OCI-LY3 (cell line): ENCODE results near the gene BMAL1.

Source experiments
- H2AFZ ChIP-seq: fragments of 200-600, 300-600 bp; shearing (Covaris generic); 2 replicates; pipeline ENCODE4 v1.6.0; 2014; ENCODE audit warnings: antibody characterized with exemption, low read depth, low read length
- H3K27ac ChIP-seq: fragments of 200-600, 300-600 bp; sonication (generic); 2 replicates; pipeline ENCODE4 v1.5.1; 2014; ENCODE audit warnings: mild to moderate bottlenecking, low read length, moderate library complexity, mixed read lengths
- H3K27me3 ChIP-seq: fragments of 200-600, 300-600 bp; sonication (generic); 2 replicates; pipeline ENCODE4 v1.6.1; 2014; ENCODE audit warnings: low read depth, low read length, mixed read lengths
- H3K36me3 ChIP-seq: fragments of 200-600, 300-600 bp; sonication (generic); replicated peaks from 2 replicates; pipeline ENCODE3; 2014; ENCODE audit warnings: low read depth, low read length, mixed read lengths
- H3K4me1 ChIP-seq: fragments of 300-600, 200-600 bp; sonication (generic); 2 replicates; pipeline ENCODE4 v1.6.1; 2014; ENCODE audit warnings: low read length, mixed read lengths
- H3K4me2 ChIP-seq: fragments of 200-600, 300-600 bp; sonication (generic); 2 replicates; pipeline ENCODE4 v1.6.1; 2014; ENCODE audit warnings: low read length, mixed read lengths
- H3K4me3 ChIP-seq: fragments of 300-600, 200-600 bp; sonication (generic); 2 replicates; pipeline ENCODE4 v1.5.1; 2014; ENCODE audit warnings: antibody characterized with exemption, mild to moderate bottlenecking, low read length, moderate library complexity
- H3K79me2 ChIP-seq: fragments of 300-600, 200-600 bp; shearing (Covaris generic); 2 replicates; pipeline ENCODE4 v1.6.1; 2014; ENCODE audit warnings: mild to moderate bottlenecking, low read length, mixed read lengths
- H3K9ac ChIP-seq: fragments of 300-600, 200-600 bp; shearing (Covaris generic); 2 replicates; pipeline ENCODE4 v1.6.0; 2014; ENCODE audit warnings: mild to moderate bottlenecking, low read length, moderate library complexity
- H3K9me3 ChIP-seq: fragments of 200-600, 300-600 bp; shearing (Covaris generic); 2 replicates; pipeline ENCODE4 v1.6.1; 2014; ENCODE audit warnings: low read length, mixed read lengths; ENCODE audit not compliant: insufficient read depth
- H4K20me1 ChIP-seq: fragments of 200-600, 300-600 bp; sonication (generic); 2 replicates; pipeline ENCODE4 v1.6.1; 2016; ENCODE audit warnings: low read length, mixed read lengths; ENCODE audit not compliant: insufficient read depth
- EZH2phosphoT487 ChIP-seq: fragments of 200-600 bp; shearing (Covaris generic); IDR thresholded peaks from 2 replicates; pipeline ENCODE4 v1.6.1; 2018; ENCODE audit warnings: antibody characterized with exemption, mixed run types, low read depth
- TF ChIP-seq, protein P1 (sequence below): fragments of 200-600, 300-600 bp; sonication (generic); IDR thresholded peaks from 2 replicates; pipeline ENCODE4 v1.5.1; 2014; ENCODE audit warnings: antibody characterized with exemption, low read length, low read depth

Gene BMAL1

DNA sequence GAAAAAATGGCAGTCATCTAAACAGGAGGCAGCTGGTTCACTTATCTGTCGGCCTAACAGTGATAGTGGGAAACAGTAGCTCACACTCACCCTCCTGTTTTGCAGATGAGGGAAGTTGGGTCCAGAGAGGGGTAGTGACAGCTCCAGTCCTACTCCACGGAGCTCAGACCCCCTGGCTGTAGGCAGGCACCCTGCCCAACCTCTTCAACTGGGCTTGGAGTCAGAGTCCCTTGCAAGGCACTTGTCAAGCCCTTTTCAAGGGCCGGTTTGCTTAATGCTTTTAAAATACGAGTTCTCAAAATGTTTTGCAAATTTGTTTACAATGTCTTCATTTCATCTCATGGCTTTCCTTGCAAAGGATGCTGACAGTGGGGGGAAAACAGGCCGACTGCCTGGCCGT is 75.1 kb downstream of the BMAL1 start:
- H3K9ac ChIP-seq: no peak overlapping the region
- no peak for TF ChIP-seq EZH2phosphoT487
- H3K79me2 ChIP-seq: no peaks in the 10 kb centered on the region
- no peak overlapping the region for H3K4me3 ChIP-seq
- H3K27ac ChIP-seq: no peak overlapping the region
- no peaks in the 10 kb centered on the region for H3K36me3 ChIP-seq
- H2AFZ ChIP-seq: no peak overlapping the region
- no peak overlapping the region for H3K4me2 ChIP-seq
- H3K4me1 ChIP-seq: no peaks in the 10 kb centered on the region
- peaks cover 12% of the 10 kb centered on the region for H3K27me3 ChIP-seq
- no peaks in the 10 kb centered on the region for H3K9me3 ChIP-seq
- no peaks in the 10 kb centered on the region for H4K20me1 ChIP-seq

DNA sequence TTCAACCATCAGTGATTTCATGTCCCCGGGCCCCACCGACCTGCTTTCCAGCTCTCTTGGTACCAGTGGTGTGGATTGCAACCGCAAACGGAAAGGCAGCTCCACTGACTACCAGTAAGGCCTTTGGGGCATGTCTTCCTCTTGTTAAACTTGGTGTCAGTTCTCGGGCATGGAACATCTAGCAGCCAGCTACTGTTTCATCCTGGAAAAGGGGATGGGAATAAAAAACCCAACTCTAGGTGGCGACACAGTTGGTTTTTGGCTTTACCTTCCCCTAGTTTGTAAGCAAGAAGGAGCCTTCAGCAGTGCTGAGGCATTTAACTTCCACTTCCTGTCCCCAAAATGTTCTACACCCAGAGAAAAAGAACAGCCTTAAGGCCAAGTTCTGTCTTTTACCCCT is 76.7 kb downstream of the BMAL1 start:
- H3K4me1 ChIP-seq: no peaks in the 10 kb centered on the region
- H3K36me3 ChIP-seq: no peaks in the 10 kb centered on the region
- no peak overlapping the region for H2AFZ ChIP-seq
- TF ChIP-seq EZH2phosphoT487: no peak
- TF ChIP-seq, protein P1, sequence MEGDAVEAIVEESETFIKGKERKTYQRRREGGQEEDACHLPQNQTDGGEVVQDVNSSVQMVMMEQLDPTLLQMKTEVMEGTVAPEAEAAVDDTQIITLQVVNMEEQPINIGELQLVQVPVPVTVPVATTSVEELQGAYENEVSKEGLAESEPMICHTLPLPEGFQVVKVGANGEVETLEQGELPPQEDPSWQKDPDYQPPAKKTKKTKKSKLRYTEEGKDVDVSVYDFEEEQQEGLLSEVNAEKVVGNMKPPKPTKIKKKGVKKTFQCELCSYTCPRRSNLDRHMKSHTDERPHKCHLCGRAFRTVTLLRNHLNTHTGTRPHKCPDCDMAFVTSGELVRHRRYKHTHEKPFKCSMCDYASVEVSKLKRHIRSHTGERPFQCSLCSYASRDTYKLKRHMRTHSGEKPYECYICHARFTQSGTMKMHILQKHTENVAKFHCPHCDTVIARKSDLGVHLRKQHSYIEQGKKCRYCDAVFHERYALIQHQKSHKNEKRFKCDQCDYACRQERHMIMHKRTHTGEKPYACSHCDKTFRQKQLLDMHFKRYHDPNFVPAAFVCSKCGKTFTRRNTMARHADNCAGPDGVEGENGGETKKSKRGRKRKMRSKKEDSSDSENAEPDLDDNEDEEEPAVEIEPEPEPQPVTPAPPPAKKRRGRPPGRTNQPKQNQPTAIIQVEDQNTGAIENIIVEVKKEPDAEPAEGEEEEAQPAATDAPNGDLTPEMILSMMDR: peak; percentile 33; the same call in 1 of the 2 replicates
- no peaks in the 10 kb centered on the region for H4K20me1 ChIP-seq
- H3K27ac ChIP-seq: no peak overlapping the region
- H3K27me3 ChIP-seq: peaks cover 5% of the 10 kb centered on the region; the same call in 1 of the 2 replicates
- H3K4me3 ChIP-seq: no peak overlapping the region
- no peaks in the 10 kb centered on the region for H3K9me3 ChIP-seq
- no peak overlapping the region for H3K4me2 ChIP-seq
- H3K79me2 ChIP-seq: no peaks in the 10 kb centered on the region
- H3K9ac ChIP-seq: no peak overlapping the region

DNA sequence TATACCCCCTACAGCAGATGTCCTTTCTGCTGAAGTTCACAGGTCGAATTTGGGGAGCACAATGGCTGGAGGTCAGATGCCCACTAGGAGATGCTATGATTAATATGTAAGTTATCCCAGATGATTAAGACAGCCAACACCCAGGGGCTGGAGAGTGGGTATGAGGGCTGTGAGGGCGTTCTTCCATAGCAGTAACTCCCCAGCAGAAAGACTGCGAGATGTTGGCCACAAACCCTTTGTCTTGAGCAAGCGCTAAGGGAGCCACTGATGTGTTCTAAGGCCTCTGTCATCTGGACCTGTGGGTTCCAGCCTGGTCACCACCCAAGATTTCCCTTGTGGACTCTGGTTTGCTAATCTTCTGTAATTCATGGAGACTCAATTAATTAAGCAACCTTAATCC is 77.6 kb downstream of the BMAL1 start:
- TF ChIP-seq, protein P1: no peak
- TF ChIP-seq EZH2phosphoT487: no peak
- Histone ChIP-seq H4K20me1 (no peaks in the 10 kb centered on the region), H3K9ac (no peak overlapping the region), H3K4me3 (no peak overlapping the region), H3K27ac (no peak overlapping the region), H3K27me3 (no peaks in the 10 kb centered on the region; the same call in 1 of the 2 replicates), H3K4me1 (no peaks in the 10 kb centered on the region), H3K36me3 (no peaks in the 10 kb centered on the region), H2AFZ (no peak overlapping the region), H3K9me3 (no peaks in the 10 kb centered on the region), H3K79me2 (no peaks in the 10 kb centered on the region), H3K4me2 (no peak overlapping the region)

DNA sequence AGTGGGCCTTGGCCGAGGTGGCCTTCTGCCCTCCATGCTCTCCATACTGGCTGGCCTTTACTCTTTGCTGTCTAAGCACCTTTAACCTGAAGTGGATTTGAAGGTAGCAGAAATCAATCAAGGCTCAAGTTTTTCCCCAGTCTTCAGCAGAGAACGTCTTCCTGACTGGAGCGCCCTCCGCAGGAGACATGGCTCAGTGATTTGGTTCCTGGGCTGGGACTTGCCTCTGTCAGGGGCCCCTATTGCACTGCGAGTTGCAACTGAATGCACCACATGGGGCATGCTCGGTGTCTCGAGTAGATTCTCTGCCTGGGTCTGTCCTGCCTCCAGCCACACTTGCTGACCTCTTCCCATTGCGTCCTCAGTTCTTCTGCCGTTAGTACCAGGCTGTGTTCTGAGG is 79.6 kb downstream of the BMAL1 start:
- Histone ChIP-seq H3K9ac (no peak overlapping the region), H3K4me2 (no peak overlapping the region), H2AFZ (no peak overlapping the region), H3K79me2 (no peaks in the 10 kb centered on the region), H3K27me3 (no peaks in the 10 kb centered on the region; the same call in 1 of the 2 replicates), H3K9me3 (no peaks in the 10 kb centered on the region), H3K4me3 (no peak overlapping the region), H3K4me1 (no peaks in the 10 kb centered on the region), H4K20me1 (no peaks in the 10 kb centered on the region), H3K27ac (no peak overlapping the region), H3K36me3 (no peaks in the 10 kb centered on the region)
- TF ChIP-seq, protein P1: no peak
- no peak for TF ChIP-seq EZH2phosphoT487
